GM21360 (cell line): ENCODE results near the gene ZNF441.
"Not testable (repeated sequence)": the region's sequence is repeated elsewhere in the genome, so short reads cannot be mapped to it uniquely, and the experiment has no call there.

Experiments used
- ATAC-seq: cut with Tn5 transposase; IDR thresholded peaks from one replicate; pipeline ENCODE4 v1.9.1; 2021; ENCODE audit warnings: mild to moderate bottlenecking, moderate library complexity; ENCODE audit not compliant: unreplicated experiment

The ZNF441 gene

GRCh38 chr19:11766597-11767591 is at the start of gene ZNF441:
Gene ZNF441 (plus strand): TSS chr19:11767000. CDS start chr19:11767194, 194 bp downstream.
- ATAC-seq: peak; percentile 80

GRCh38 chr19:11721681-11722080 is 45.1 kb upstream of the ZNF441 start:
- ATAC-seq: no peak

- ATAC-seq: no peak
Measured at GRCh38 chr19:11722414-11722813, 44.4 kb upstream of the ZNF441 start.

GRCh38 chr19:11729586-11729985 is 37.2 kb upstream of the ZNF441 start:
- no peak for ATAC-seq

GRCh38 chr19:11735375-11735774 is 31.4 kb upstream of the ZNF441 start:
- no peak for ATAC-seq

- no peak for ATAC-seq
Measured at GRCh38 chr19:11736696-11737095, 30.1 kb upstream of the ZNF441 start.

GRCh38 chr19:11737964-11738745 is 28.6 kb upstream of the ZNF441 start:
- peak; percentile 27 for ATAC-seq

GRCh38 chr19:11738746-11739620 is 27.8 kb upstream of the ZNF441 start, which contains the start of gene ZNF823:
Gene ZNF823 (minus strand): TSS chr19:11738946. CDS start chr19:11738819, 127 bp downstream.
- peak; percentile 89 for ATAC-seq

GRCh38 chr19:11745869-11746268 is 20.9 kb upstream of the ZNF441 start:
- ATAC-seq: no peak

GRCh38 chr19:11747277-11747676 is 19.5 kb upstream of the ZNF441 start:
- no peak for ATAC-seq

GRCh38 chr19:11749751-11750150 is 17.0 kb upstream of the ZNF441 start:
- no peak for ATAC-seq

GRCh38 chr19:11752244-11752736 is 14.5 kb upstream of the ZNF441 start:
- no peak for ATAC-seq

- ATAC-seq: no peak
Measured at GRCh38 chr19:11754663-11755062, 12.1 kb upstream of the ZNF441 start.

GRCh38 chr19:11756965-11757364 is 9.8 kb upstream of the ZNF441 start:
- no peak for ATAC-seq

GRCh38 chr19:11759805-11760204 is 7.0 kb upstream of the ZNF441 start:
- no peak for ATAC-seq

- ATAC-seq: no peak
Measured at GRCh38 chr19:11763117-11763516, 3.7 kb upstream of the ZNF441 start.

GRCh38 chr19:11763611-11764010 is 3.2 kb upstream of the ZNF441 start:
- ATAC-seq: no peak

- ATAC-seq: no peak
Measured at GRCh38 chr19:11767633-11768133, 883 bp downstream of the ZNF441 start.

GRCh38 chr19:11769995-11770394 is 3.2 kb downstream of the ZNF441 start:
- ATAC-seq: no peak

- not testable (repeated sequence) for ATAC-seq
Measured at GRCh38 chr19:11771520-11771919, 4.7 kb downstream of the ZNF441 start.
